ENCODE data around the gene DIAPH3. TPM values are rescaled to one million over a fixed set of nuclear protein-coding genes. Genes with fewer than 3 reads are reported as not detected.

DIAPH3 gene
- total RNA-seq, 2 experiments from 2014 or later, result 0.08 to 0.11 TPM

DNA sequence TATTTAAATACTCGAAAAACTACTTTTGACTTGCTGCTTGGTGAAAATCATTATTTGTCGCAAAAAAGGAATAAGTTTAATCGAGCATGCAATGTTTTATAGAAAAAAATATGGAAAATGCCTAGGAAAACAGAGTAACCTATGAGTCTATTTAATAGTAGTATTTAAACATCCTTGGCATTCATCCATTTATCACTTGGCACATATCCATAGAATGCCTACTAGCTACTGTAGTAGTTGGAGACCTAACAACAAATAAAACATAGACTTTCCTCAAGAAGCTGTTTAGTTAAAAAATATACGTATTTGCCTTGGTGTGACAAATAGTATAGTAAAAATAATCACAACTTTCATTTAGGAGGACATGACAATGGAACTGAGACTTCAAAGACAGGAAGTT lies 302.1 kb downstream of the DIAPH3 start:
- Histone ChIP-seq H3K4me1 (ENCODE audit: insufficient read depth, low read length) (no peaks in the 10 kb centered on the region), H3K4me3 (ENCODE audit: low read length) (no peak overlapping the region), H3K36me3 (ENCODE audit: insufficient read depth, low read length) (no peaks in the 10 kb centered on the region), H3K27ac (ENCODE audit: low read depth in 1 of 2, low read length in 2 of 2) (no peak overlapping the region), H3K9me3 (ENCODE audit: control insufficient read depth in 1 of 2, insufficient read depth in 1 of 2, low read length in 2 of 2) (no peaks in the 10 kb centered on the region), H3K27me3 (ENCODE audit: control insufficient read depth in 1 of 2, insufficient read depth in 2 of 2, low read length in 2 of 2) (no peaks in the 10 kb centered on the region)
- DNase-seq, result no peak
- Mint-ChIP-seq H3K27me3 (no peaks in the 10 kb centered on the region), H3K4me1 (ENCODE audit: low read depth) (no peaks in the 10 kb centered on the region), H3K36me3 (ENCODE audit: low read depth) (no peaks in the 10 kb centered on the region), H3K27ac (no peak overlapping the region), H3K4me3 (no peak overlapping the region), H3K9me3 (no peaks in the 10 kb centered on the region)
- no peak for ATAC-seq (ENCODE audit: poor library complexity)
- TF ChIP-seq, protein P1, sequence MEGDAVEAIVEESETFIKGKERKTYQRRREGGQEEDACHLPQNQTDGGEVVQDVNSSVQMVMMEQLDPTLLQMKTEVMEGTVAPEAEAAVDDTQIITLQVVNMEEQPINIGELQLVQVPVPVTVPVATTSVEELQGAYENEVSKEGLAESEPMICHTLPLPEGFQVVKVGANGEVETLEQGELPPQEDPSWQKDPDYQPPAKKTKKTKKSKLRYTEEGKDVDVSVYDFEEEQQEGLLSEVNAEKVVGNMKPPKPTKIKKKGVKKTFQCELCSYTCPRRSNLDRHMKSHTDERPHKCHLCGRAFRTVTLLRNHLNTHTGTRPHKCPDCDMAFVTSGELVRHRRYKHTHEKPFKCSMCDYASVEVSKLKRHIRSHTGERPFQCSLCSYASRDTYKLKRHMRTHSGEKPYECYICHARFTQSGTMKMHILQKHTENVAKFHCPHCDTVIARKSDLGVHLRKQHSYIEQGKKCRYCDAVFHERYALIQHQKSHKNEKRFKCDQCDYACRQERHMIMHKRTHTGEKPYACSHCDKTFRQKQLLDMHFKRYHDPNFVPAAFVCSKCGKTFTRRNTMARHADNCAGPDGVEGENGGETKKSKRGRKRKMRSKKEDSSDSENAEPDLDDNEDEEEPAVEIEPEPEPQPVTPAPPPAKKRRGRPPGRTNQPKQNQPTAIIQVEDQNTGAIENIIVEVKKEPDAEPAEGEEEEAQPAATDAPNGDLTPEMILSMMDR (IDR thresholded peaks at IDR 0.05), result no peak
- POLR2A ChIA-PET, result no interaction called here
- intact Hi-C loops (cut with DNase I, micrococcal nuclease), result no loop called here
- CTCF ChIA-PET, result interaction anchor here (0.5 to 0.9 kb wide), 2 partner anchors 10 to 12 kb away, joined by 3 read pairs; no protein-coding TSS in a partner anchor

DNA sequence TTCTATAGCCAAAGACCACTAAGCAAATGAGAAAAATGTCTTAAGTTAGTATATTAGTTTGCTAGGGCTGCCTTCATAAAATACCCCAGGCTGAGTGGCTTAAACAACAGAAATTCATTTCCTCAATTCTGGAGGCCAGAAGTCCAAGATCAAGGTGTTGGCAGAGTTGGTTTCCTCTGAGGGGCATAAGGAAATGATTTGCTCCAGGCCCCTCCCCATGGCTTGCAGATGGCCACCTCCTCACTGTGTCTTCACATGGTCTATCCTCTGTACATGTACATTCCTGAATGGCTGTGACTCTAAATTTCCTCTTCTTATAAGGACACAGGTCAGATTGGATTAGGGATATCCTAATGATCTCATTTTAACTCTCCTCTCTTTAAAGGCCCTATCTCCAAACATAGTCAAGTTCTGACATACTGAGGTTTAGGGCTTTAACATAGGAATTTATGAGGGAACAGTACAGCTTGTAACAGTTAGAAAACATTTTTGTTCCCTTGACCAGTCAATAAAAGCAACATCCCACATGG lies 307.4 kb downstream of the DIAPH3 start:
- H3K9me3 Mint-ChIP-seq, result no peaks in the 10 kb centered on the region
- no peaks in the 10 kb centered on the region for H3K27me3 Mint-ChIP-seq
- no peaks in the 10 kb centered on the region for H3K27me3 ChIP-seq (ENCODE audit: control insufficient read depth in 1 of 2, insufficient read depth in 2 of 2, low read length in 2 of 2)
- intact Hi-C loops (cut with DNase I, micrococcal nuclease), result no loop called here
- H3K36me3 ChIP-seq (ENCODE audit: insufficient read depth, low read length), result no peaks in the 10 kb centered on the region
- ChIA-PET CTCF (no interaction called here), POLR2A (no interaction called here)
- ATAC-seq (ENCODE audit: poor library complexity), result no peak
- H3K4me3 Mint-ChIP-seq, result no peak overlapping the region
- no peaks in the 10 kb centered on the region for H3K4me1 Mint-ChIP-seq (ENCODE audit: low read depth)
- no peaks in the 10 kb centered on the region for H3K4me1 ChIP-seq (ENCODE audit: insufficient read depth, low read length)
- H3K27ac ChIP-seq (ENCODE audit: low read depth in 1 of 2, low read length in 2 of 2), result no peak overlapping the region
- H3K27ac Mint-ChIP-seq, result no peak overlapping the region
- DNase-seq, result no peak
- no peaks in the 10 kb centered on the region for H3K36me3 Mint-ChIP-seq (ENCODE audit: low read depth)
- peaks cover 0 to 4% of the 10 kb centered on the region in 2 experiments for H3K9me3 ChIP-seq (ENCODE audit: control insufficient read depth in 1 of 2, insufficient read depth in 1 of 2, low read length in 2 of 2)
- TF ChIP-seq, protein P1 (IDR thresholded peaks at IDR 0.05), result no peak
- H3K4me3 ChIP-seq (ENCODE audit: low read length), result no peak overlapping the region

DNA sequence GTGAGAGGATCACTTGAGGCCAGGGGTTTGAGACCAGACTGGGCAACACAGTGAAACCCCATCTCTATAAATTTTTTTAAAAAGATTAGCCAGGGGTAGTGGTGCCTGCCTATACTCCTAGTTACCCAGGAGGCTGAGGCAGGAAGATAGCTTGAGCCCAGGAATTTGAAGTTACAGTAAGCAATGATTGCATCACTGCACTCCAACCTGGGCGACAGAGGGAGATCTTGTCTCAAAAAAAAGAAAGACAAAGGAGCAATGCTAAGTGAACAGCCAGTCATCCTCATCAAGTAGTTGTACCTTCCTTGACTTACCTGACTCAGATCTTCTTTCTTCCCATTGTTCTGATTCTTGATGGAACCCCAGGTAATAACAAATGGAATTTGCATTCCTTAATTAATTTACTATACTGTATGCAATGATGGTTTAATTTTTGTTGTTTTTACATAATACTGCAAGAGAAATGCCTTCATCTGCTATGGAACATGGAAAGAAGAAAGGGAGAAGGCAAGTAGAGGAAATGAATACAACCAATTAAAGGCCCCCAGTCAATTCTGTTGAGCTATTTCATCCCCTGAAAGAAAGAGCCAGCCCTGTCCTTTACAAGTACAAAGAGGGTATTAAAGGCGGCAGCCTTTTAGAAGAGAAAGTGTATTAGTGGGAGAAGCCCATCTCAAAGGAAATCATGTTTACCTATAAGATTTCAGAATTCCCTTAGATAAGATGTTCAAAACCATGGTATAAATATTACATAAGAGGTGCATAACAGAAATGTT lies 316.7 kb downstream of the DIAPH3 start:
- Histone ChIP-seq H3K36me3 (ENCODE audit: insufficient read depth, low read length) (no peaks in the 10 kb centered on the region), H3K9me3 (ENCODE audit: control insufficient read depth in 1 of 2, insufficient read depth in 1 of 2, low read length in 2 of 2) (peaks cover 0 to 4% of the 10 kb centered on the region in 2 experiments), H3K4me1 (ENCODE audit: insufficient read depth, low read length) (no peaks in the 10 kb centered on the region), H3K4me3 (ENCODE audit: low read length) (no peak overlapping the region), H3K27ac (ENCODE audit: low read depth in 1 of 2, low read length in 2 of 2) (no peak overlapping the region), H3K27me3 (ENCODE audit: control insufficient read depth in 1 of 2, insufficient read depth in 2 of 2, low read length in 2 of 2) (no peaks in the 10 kb centered on the region)
- no peak for DNase-seq
- intact Hi-C loops (cut with DNase I, micrococcal nuclease), result no loop called here
- Mint-ChIP-seq H3K27me3 (no peaks in the 10 kb centered on the region), H3K27ac (no peak overlapping the region), H3K9me3 (peaks cover 2% of the 10 kb centered on the region), H3K36me3 (ENCODE audit: low read depth) (no peaks in the 10 kb centered on the region), H3K4me3 (no peak overlapping the region), H3K4me1 (ENCODE audit: low read depth) (no peaks in the 10 kb centered on the region)
- ChIA-PET CTCF (no interaction called here), POLR2A (no interaction called here)
- TF ChIP-seq, protein P1 (IDR thresholded peaks at IDR 0.05), result no peak
- no peak for ATAC-seq (ENCODE audit: poor library complexity)

All from CD4-positive, alpha-beta T cell (primary cell).